ENCODE data around the gene CORO7.

The CORO7 gene

DNA sequence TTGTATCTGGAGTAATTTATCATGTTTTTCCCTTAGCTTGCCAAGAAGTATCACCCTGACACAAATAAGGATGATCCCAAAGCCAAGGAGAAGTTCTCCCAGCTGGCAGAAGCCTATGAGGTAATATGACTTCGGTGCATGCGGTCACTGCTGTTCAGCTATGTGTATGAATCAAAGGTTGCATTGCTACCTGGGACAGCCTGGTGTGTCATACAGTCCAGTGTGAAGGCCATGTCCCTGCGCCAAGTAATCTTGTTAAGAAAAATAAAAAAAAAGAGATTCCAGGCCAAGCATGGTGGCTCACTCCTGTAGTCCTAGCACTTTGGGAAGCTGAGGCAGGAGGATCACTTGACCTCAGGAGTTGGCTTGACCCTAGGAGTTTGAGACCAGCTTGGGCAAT lies 21.0 kb upstream of the CORO7 start:
- Histone ChIP-seq H3K9me3 (ENCODE audit: low read length) (no peaks in the 10 kb centered on the region), H3K4me1 (ENCODE audit: insufficient read depth, low read length) (no peaks in the 10 kb centered on the region), H3K36me3 (ENCODE audit: insufficient read depth, low read length) (peaks cover 67% of the 10 kb centered on the region), H3K4me3 (ENCODE audit: low read length) (no peak overlapping the region), H2AFZ (ENCODE audit: low read depth, low read length) (no peak overlapping the region), H3K27me3 (ENCODE audit: insufficient read depth, low read length) (no peaks in the 10 kb centered on the region)

DNA sequence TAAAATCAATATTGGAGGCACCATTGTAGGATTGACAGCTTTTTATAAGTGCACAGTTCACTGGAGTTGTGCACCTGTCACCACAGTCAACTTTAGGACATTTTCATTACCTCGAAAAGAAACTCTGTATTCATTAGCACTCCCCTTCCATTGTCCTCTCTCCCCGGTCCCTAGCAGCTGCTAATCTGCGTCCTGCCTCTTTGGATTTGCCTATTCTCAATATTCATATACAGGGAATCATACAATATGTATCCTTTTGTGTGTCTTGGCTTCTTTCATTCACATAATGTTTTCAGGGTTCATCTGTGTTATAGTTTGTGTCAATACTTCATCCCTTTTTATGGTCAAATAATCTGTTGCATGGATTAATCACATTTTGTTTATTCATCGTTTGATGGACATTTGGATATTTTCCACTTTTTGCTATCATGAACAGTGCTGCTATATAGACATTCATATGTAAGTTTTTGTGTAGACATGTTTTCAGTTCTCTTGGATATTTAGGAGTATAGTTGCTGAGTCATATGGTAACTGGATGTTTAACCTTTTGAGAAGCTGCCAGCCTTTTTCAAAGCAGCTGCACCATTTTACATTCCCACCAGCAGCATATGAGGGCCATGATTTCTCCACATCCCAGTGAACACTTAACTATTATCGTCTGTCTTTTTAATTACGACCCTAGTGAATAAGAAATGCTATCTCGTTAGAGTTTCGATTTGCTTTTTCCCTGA lies 19.1 kb upstream of the CORO7 start:
- Histone ChIP-seq H3K27me3 (ENCODE audit: insufficient read depth, low read length) (no peaks in the 10 kb centered on the region), H3K4me3 (ENCODE audit: low read length) (no peak overlapping the region), H3K4me1 (ENCODE audit: insufficient read depth, low read length) (no peaks in the 10 kb centered on the region), H2AFZ (ENCODE audit: low read depth, low read length) (no peak overlapping the region), H3K9me3 (ENCODE audit: low read length) (no peaks in the 10 kb centered on the region), H3K36me3 (ENCODE audit: insufficient read depth, low read length) (peaks cover 59% of the 10 kb centered on the region)

- Histone ChIP-seq H3K9me3 (ENCODE audit: low read length) (no peaks in the 10 kb centered on the region), H3K36me3 (ENCODE audit: insufficient read depth, low read length) (peaks cover 51% of the 10 kb centered on the region), H3K4me1 (ENCODE audit: insufficient read depth, low read length) (no peaks in the 10 kb centered on the region), H3K4me3 (ENCODE audit: low read length) (no peak overlapping the region), H3K27me3 (ENCODE audit: insufficient read depth, low read length) (no peaks in the 10 kb centered on the region), H2AFZ (ENCODE audit: low read depth, low read length) (no peak overlapping the region)
These were observed 17.8 kb upstream of the CORO7 start for GRCh38 chr16:4433914-4434787.

DNA sequence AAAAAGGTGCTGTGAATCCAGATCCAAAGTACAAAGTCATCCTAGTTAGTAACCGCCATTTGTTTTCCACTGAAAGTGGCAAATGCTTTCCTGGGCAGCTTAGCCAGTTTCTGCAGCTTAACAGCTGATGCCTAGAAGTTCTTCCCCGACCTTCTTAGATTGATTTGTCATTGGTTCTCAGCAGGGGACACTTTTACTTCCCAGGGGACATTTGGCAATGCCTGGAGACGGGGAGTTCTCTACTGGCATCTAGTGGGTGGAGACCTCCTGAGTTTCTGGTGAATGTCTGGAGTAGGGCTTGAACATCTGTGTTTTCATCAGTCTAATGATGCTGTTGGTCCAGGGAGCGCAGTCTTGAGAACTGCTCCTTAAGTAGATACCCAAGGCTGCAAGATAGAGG lies 16.8 kb upstream of the CORO7 start:
- no peaks in the 10 kb centered on the region for H3K4me1 ChIP-seq (ENCODE audit: insufficient read depth, low read length)
- no peak overlapping the region for H2AFZ ChIP-seq (ENCODE audit: low read depth, low read length)
- no peak overlapping the region for H3K4me3 ChIP-seq (ENCODE audit: low read length)
- H3K9me3 ChIP-seq (ENCODE audit: low read length): no peaks in the 10 kb centered on the region
- H3K27me3 ChIP-seq (ENCODE audit: insufficient read depth, low read length): no peaks in the 10 kb centered on the region
- peaks cover 47% of the 10 kb centered on the region for H3K36me3 ChIP-seq (ENCODE audit: insufficient read depth, low read length)

GRCh38 chr16:4431023-4431422 lies 14.6 kb upstream of the CORO7 start:
- no peaks in the 10 kb centered on the region for H3K9me3 ChIP-seq (ENCODE audit: low read length)
- peaks cover 34% of the 10 kb centered on the region for H3K36me3 ChIP-seq (ENCODE audit: insufficient read depth, low read length)
- H3K27me3 ChIP-seq (ENCODE audit: insufficient read depth, low read length): no peaks in the 10 kb centered on the region
- no peak overlapping the region for H3K4me3 ChIP-seq (ENCODE audit: low read length)
- H3K4me1 ChIP-seq (ENCODE audit: insufficient read depth, low read length): peaks cover 8% of the 10 kb centered on the region
- H2AFZ ChIP-seq (ENCODE audit: low read depth, low read length): no peak overlapping the region

GRCh38 chr16:4428500-4428899 lies 12.1 kb upstream of the CORO7 start:
- H3K27me3 ChIP-seq (ENCODE audit: insufficient read depth, low read length): no peaks in the 10 kb centered on the region
- no peak overlapping the region for H3K4me3 ChIP-seq (ENCODE audit: low read length)
- H2AFZ ChIP-seq (ENCODE audit: low read depth, low read length): no peak overlapping the region
- no peaks in the 10 kb centered on the region for H3K9me3 ChIP-seq (ENCODE audit: low read length)
- peaks cover 14% of the 10 kb centered on the region for H3K4me1 ChIP-seq (ENCODE audit: insufficient read depth, low read length)
- H3K36me3 ChIP-seq (ENCODE audit: insufficient read depth, low read length): peaks cover 16% of the 10 kb centered on the region

DNA sequence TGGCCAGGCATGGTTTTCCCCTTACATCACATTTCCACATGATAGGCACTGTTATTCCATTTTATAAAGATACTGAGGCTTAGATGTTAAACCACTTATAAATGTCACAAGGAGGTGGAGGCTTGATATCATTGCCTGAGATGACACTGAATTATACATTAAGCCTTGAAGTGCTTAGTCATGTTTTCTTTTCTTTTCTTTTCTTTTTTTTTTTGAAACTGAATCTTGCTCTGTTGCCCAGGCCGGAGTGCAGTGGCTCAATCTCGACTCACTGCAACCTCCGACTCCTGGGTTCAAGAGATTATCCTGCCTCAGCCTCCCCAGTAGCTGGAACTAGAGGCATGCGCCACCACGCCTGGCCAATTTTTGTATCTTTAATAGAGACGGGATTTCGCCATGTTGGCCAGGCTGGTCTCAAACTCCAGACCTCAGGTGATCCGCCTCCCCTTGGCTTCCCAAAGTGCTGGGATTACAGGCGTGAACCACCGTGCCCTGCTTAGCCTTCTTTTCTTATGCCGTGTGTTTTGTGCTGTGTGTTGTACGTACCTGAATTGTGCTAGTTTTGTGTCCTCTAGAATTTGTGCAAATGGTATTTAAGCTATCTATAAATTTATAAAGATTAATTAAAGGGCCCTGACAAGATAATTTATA lies 10.5 kb upstream of the CORO7 start:
- Histone ChIP-seq H3K36me3 (ENCODE audit: insufficient read depth, low read length) (peaks cover 13% of the 10 kb centered on the region), H3K27me3 (ENCODE audit: insufficient read depth, low read length) (no peaks in the 10 kb centered on the region), H3K9me3 (ENCODE audit: low read length) (no peaks in the 10 kb centered on the region), H3K4me1 (ENCODE audit: insufficient read depth, low read length) (peaks cover 14% of the 10 kb centered on the region), H3K4me3 (ENCODE audit: low read length) (peak overlapping the region; percentile 59), H2AFZ (ENCODE audit: low read depth, low read length) (no peak overlapping the region)

DNA sequence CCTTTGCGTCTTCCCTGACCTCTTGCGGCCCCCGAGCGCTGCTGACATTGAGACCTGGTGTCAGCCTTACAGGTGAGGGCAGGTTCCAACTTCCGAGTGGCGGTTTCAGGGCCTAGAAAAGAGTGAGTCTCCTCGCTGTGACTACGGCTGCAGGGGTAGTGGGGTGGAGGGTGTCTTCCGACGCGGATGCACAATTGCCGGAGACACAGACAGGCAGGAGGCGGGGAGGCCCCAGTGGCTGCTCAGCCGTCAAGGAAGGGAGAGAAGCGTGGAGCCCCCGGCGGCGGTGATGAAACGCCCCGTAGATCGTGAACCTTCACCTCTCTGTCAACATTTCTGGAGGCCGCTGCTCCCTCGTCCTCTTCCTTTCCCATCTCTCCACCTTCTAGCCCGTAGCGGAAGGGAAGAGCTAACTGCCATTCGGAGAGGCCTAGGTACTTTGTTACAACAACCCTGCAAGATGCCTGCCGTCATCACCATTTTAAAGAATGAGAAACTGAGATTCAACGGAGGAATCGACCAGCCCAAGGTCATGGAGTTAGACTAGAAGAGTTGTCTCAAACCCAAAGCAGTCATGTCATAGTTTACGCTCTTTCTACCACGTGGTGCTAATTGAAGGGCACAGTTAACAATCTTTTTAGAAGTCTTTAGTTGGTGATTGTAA lies 9.8 kb upstream of the CORO7 start:
- Histone ChIP-seq H2AFZ (ENCODE audit: low read depth, low read length) (no peak overlapping the region), H3K9me3 (ENCODE audit: low read length) (no peaks in the 10 kb centered on the region), H3K4me1 (ENCODE audit: insufficient read depth, low read length) (peaks cover 14% of the 10 kb centered on the region), H3K36me3 (ENCODE audit: insufficient read depth, low read length) (peaks cover 8% of the 10 kb centered on the region), H3K4me3 (ENCODE audit: low read length) (peak overlapping the region; percentile 59), H3K27me3 (ENCODE audit: insufficient read depth, low read length) (no peaks in the 10 kb centered on the region)

DNA sequence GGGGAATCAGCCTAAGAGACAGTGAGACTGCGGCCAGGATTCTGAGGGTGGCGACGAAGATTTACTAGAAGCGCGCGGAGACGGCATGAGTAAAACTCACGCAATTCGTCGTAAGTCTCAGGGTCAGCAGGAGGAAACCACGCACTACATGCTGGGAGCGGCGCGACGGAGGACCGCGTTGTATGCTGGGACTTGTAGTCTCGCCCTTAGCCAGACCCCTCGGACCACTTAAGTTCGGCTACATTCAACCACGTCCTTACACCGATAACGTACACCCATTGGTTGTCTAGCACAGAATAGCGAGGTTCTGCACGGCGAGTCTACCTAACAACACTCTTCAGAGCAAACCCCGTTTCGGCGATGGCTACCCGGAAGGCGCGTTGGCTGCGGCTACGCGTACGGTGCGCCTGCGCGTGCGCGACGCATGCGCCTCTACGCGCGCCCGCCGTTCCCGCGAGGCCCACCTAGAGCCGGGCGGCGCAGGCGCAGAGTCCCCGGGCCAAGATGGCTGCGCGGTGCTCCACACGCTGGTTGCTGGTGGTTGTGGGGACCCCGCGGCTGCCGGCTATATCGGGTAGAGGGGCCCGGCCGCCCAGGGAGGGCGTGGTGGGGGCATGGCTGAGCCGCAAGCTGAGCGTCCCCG lies 9.1 kb upstream of the CORO7 start, which contains the start of gene DNAJA3:
TSS of gene DNAJA3 (plus strand) at position 491 of the 643 bp plus-strand sequence. CDS start at position 505, 14 bp downstream.
- H3K9me3 ChIP-seq (ENCODE audit: low read length): no peaks in the 10 kb centered on the region
- peaks cover 5% of the 10 kb centered on the region for H3K36me3 ChIP-seq (ENCODE audit: insufficient read depth, low read length)
- H3K27me3 ChIP-seq (ENCODE audit: insufficient read depth, low read length): no peaks in the 10 kb centered on the region
- peak within 1 kb of the TSS; percentile 4 for H2AFZ ChIP-seq (ENCODE audit: low read depth, low read length)
- peak within 1 kb of the TSS; percentile 59 for H3K4me3 ChIP-seq (ENCODE audit: low read length)
- peaks cover 14% of the 10 kb centered on the region for H3K4me1 ChIP-seq (ENCODE audit: insufficient read depth, low read length)

GRCh38 chr16:4420505-4421105 lies 4.2 kb upstream of the CORO7 start:
- Histone ChIP-seq H2AFZ (ENCODE audit: low read depth, low read length) (no peak overlapping the region), H3K27me3 (ENCODE audit: insufficient read depth, low read length) (no peaks in the 10 kb centered on the region), H3K9me3 (ENCODE audit: low read length) (no peaks in the 10 kb centered on the region), H3K4me1 (ENCODE audit: insufficient read depth, low read length) (peaks cover 11% of the 10 kb centered on the region), H3K4me3 (ENCODE audit: low read length) (no peak overlapping the region), H3K36me3 (ENCODE audit: insufficient read depth, low read length) (no peaks in the 10 kb centered on the region)

GRCh38 chr16:4419402-4419959 lies 3.1 kb upstream of the CORO7 start:
- H3K4me3 ChIP-seq (ENCODE audit: low read length): no peak overlapping the region
- no peaks in the 10 kb centered on the region for H3K27me3 ChIP-seq (ENCODE audit: insufficient read depth, low read length)

More at GRCh38 chr16:4419402-4419959, 3.1 kb upstream of the CORO7 start:
- no peak overlapping the region for H2AFZ ChIP-seq (ENCODE audit: low read depth, low read length)
- H3K36me3 ChIP-seq (ENCODE audit: insufficient read depth, low read length): no peaks in the 10 kb centered on the region
- no peaks in the 10 kb centered on the region for H3K9me3 ChIP-seq (ENCODE audit: low read length)
- H3K4me1 ChIP-seq (ENCODE audit: insufficient read depth, low read length): peaks cover 12% of the 10 kb centered on the region

Data from neuron (in vitro differentiated cells).